ENCODE results near the gene KDM5A. TPM values are rescaled to one million over a fixed set of nuclear protein-coding genes. Genes with fewer than 3 reads are reported as not detected.

Gene KDM5A
- total RNA-seq, 1 donor from 2014 or later: 50.2 TPM

- H3K27ac ChIP-seq: no peak overlapping the region
- H3K27me3 ChIP-seq: no peaks in the 10 kb centered on the region
- H3K4me2 ChIP-seq: no peak overlapping the region
- H3K9me3 ChIP-seq (ENCODE audit: low read depth): no peaks in the 10 kb centered on the region
- no peak for TF ChIP-seq EZH2 (IDR thresholded peaks at IDR 0.05)
- TF ChIP-seq, protein P1, sequence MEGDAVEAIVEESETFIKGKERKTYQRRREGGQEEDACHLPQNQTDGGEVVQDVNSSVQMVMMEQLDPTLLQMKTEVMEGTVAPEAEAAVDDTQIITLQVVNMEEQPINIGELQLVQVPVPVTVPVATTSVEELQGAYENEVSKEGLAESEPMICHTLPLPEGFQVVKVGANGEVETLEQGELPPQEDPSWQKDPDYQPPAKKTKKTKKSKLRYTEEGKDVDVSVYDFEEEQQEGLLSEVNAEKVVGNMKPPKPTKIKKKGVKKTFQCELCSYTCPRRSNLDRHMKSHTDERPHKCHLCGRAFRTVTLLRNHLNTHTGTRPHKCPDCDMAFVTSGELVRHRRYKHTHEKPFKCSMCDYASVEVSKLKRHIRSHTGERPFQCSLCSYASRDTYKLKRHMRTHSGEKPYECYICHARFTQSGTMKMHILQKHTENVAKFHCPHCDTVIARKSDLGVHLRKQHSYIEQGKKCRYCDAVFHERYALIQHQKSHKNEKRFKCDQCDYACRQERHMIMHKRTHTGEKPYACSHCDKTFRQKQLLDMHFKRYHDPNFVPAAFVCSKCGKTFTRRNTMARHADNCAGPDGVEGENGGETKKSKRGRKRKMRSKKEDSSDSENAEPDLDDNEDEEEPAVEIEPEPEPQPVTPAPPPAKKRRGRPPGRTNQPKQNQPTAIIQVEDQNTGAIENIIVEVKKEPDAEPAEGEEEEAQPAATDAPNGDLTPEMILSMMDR (IDR thresholded peaks at IDR 0.05): no peak
- TF ChIP-seq EZH2phosphoT487 (IDR thresholded peaks at IDR 0.05): no peak
- H3K4me1 ChIP-seq: no peaks in the 10 kb centered on the region
- peaks cover 6% of the 10 kb centered on the region for H3K36me3 ChIP-seq
- H3K9ac ChIP-seq: no peak overlapping the region
- no peaks in the 10 kb centered on the region for H3K79me2 ChIP-seq (ENCODE audit: low read depth)
- no peaks in the 10 kb centered on the region for H3K9me3 Mint-ChIP-seq
- H3K4me1 Mint-ChIP-seq: no peaks in the 10 kb centered on the region
- H2AFZ ChIP-seq (replicated peaks): no peak overlapping the region
- H3K4me3 ChIP-seq: no peak overlapping the region
- peaks cover 37% of the 10 kb centered on the region for H3K36me3 Mint-ChIP-seq
- H4K20me1 ChIP-seq (ENCODE audit: low read depth): peaks cover 3% of the 10 kb centered on the region
- no peak overlapping the region for H3K27ac Mint-ChIP-seq
- DNase-seq (ENCODE audit: low spot score): no peak
- no peak overlapping the region for H3K4me3 Mint-ChIP-seq
- H3K27me3 Mint-ChIP-seq (ENCODE audit: insufficient read depth, low read depth): no peaks in the 10 kb centered on the region
- peaks cover 7% of the 10 kb centered on the region for H3F3A ChIP-seq (ENCODE audit: low read depth)
Observed at GRCh38 chr12:334125-334524, 55.0 kb downstream of the KDM5A start.

- Histone ChIP-seq H3K4me2 (no peak overlapping the region), H3K4me3 (no peak overlapping the region), H3K9me3 (ENCODE audit: low read depth) (no peaks in the 10 kb centered on the region), H3K79me2 (ENCODE audit: low read depth) (no peaks in the 10 kb centered on the region), H3F3A (ENCODE audit: low read depth) (peaks cover 7% of the 10 kb centered on the region), H3K9ac (no peak overlapping the region), H3K27ac (no peak overlapping the region), H2AFZ (replicated peaks) (no peak overlapping the region), H3K4me1 (no peaks in the 10 kb centered on the region), H3K36me3 (peaks cover 11% of the 10 kb centered on the region), H4K20me1 (ENCODE audit: low read depth) (peaks cover 3% of the 10 kb centered on the region), H3K27me3 (no peaks in the 10 kb centered on the region)
- Mint-ChIP-seq H3K27ac (no peak overlapping the region), H3K4me1 (no peaks in the 10 kb centered on the region), H3K9me3 (no peaks in the 10 kb centered on the region), H3K27me3 (ENCODE audit: insufficient read depth, low read depth) (no peaks in the 10 kb centered on the region), H3K4me3 (no peak overlapping the region), H3K36me3 (peaks cover 34% of the 10 kb centered on the region)
- no peak for DNase-seq (ENCODE audit: low spot score)
- TF ChIP-seq EZH2phosphoT487 (IDR thresholded peaks at IDR 0.05): no peak
- TF ChIP-seq, protein P1 (IDR thresholded peaks at IDR 0.05): no peak
- no peak for TF ChIP-seq EZH2 (IDR thresholded peaks at IDR 0.05)
Observed at GRCh38 chr12:332581-333205, 56.4 kb downstream of the KDM5A start.

GRCh38 chr12:331287-331686, 57.8 kb downstream of the KDM5A start:
- no peaks in the 10 kb centered on the region for H4K20me1 ChIP-seq (ENCODE audit: low read depth)
- peaks cover 7% of the 10 kb centered on the region for H3F3A ChIP-seq (ENCODE audit: low read depth)
- no peaks in the 10 kb centered on the region for H3K9me3 ChIP-seq (ENCODE audit: low read depth)
- H3K79me2 ChIP-seq (ENCODE audit: low read depth): no peaks in the 10 kb centered on the region
- no peak for DNase-seq (ENCODE audit: low spot score)
- no peaks in the 10 kb centered on the region for H3K4me1 ChIP-seq
- peak overlapping the region; percentile 14 for H3K27ac ChIP-seq
- H3K9me3 Mint-ChIP-seq: no peaks in the 10 kb centered on the region
- H3K9ac ChIP-seq: no peak overlapping the region
- no peak overlapping the region for H3K4me3 ChIP-seq
- peaks cover 11% of the 10 kb centered on the region for H3K36me3 ChIP-seq
- H3K4me1 Mint-ChIP-seq: no peaks in the 10 kb centered on the region
- H3K27ac Mint-ChIP-seq: no peak overlapping the region
- H3K27me3 ChIP-seq: no peaks in the 10 kb centered on the region
- H3K4me2 ChIP-seq: no peak overlapping the region
- H3K27me3 Mint-ChIP-seq (ENCODE audit: insufficient read depth, low read depth): no peaks in the 10 kb centered on the region
- no peak overlapping the region for H3K4me3 Mint-ChIP-seq
- H3K36me3 Mint-ChIP-seq: peaks cover 29% of the 10 kb centered on the region
- H2AFZ ChIP-seq (replicated peaks): no peak overlapping the region
- TF ChIP-seq EZH2phosphoT487 (IDR thresholded peaks at IDR 0.05) (no peak), EZH2 (IDR thresholded peaks at IDR 0.05) (no peak)
- TF ChIP-seq, protein P1 (IDR thresholded peaks at IDR 0.05): no peak
